Heart right ventricle (tissue), 16 donors: ENCODE measurements around the gene ANKRD17. TPM values are rescaled to one million over a fixed set of nuclear protein-coding genes. Genes with fewer than 3 reads are reported as not detected.
A peak's percentile ranks its signal among the peaks of the same experiment; 100 is the strongest.

ENCODE experiments used
- ATAC-seq, 8 donors: fragments of 200-7000 bp; cut with Tn5 transposase; one replicate each; pipeline ENCODE4 v1.9.1; 2020; ENCODE audit warnings: mild to moderate bottlenecking in 8 of 8, moderate library complexity in 8 of 8, moderate number of reproducible peaks in 1 of 8
- DNase-seq, 2 donors: peaks; one replicate each; pipeline ENCODE4 v3.0.0-alpha.2; 2020
- H3K27ac ChIP-seq, 10 donors: fragments of 200-600 bp; sonication (generic) in 2 of 10; one replicate each; pipeline versions ENCODE4 v1.5.0 to v1.8.0; 2020 to 2022; ENCODE audit warnings: mild to moderate bottlenecking in 3 of 10
- H3K27me3 ChIP-seq, 7 donors: fragments of 200-600 bp; one replicate each; pipeline ENCODE4 v1.8.0; 2021 to 2022; ENCODE audit warnings: mild to moderate bottlenecking in 2 of 7
- H3K36me3 ChIP-seq, 9 donors: fragments of 200-600 bp; sonication (generic) in 1 of 9; one replicate each; pipeline versions ENCODE4 v1.5.0 to v1.8.0; 2020 to 2022; ENCODE audit warnings: mild to moderate bottlenecking in 2 of 9
- H3K4me1 ChIP-seq, 9 donors: fragments of 200-600 bp; sonication (generic) in 1 of 9; one replicate each; pipeline versions ENCODE4 v1.5.0 to v1.8.0; 2020 to 2022; ENCODE audit warnings: mild to moderate bottlenecking in 4 of 9
- H3K4me3 ChIP-seq, 10 donors: fragments of 200-600 bp; sonication (generic) in 2 of 10; one replicate each; pipeline versions ENCODE4 v1.5.0 to v1.8.0; 2020 to 2022; ENCODE audit warnings: mild to moderate bottlenecking in 7 of 10, moderate library complexity in 2 of 10
- H3K9me3 ChIP-seq, 11 donors: fragments of 200-600 bp in 10 of 11; sonication (generic) in 2 of 11; one replicate each; pipeline versions ENCODE4 v1.5.0 to v1.8.0; 2013 to 2022; ENCODE audit warnings: mild to moderate bottlenecking in 2 of 11, control low read depth in 1 of 11, moderate library complexity in 1 of 11
- CTCF ChIP-seq, 9 donors: fragments of 200-600 bp; sonication (generic) in 2 of 9; IDR thresholded peaks; one replicate each; pipeline versions ENCODE4 v1.5.0 to v1.8.0; 2021 to 2022; ENCODE audit warnings: antibody characterized with exemption in 9 of 9, mild to moderate bottlenecking in 5 of 9, moderate library complexity in 1 of 9
- WGBS, 2 donors: extraction: QIAGEN DNeasy Blood & Tissue Kit; methylation state at CpG; one replicate each; pipeline ENCODE4 v1.1.7; 2013; ENCODE audit warnings: inconsistent platforms in 1 of 2; 5-methylcytosine and 5-hydroxymethylcytosine counted together
- intact Hi-C, 10 donors: fragments of 100-400 bp; cut with DNase I; formaldehyde crosslinking; loops; one replicate each; pipeline versions ENCODE4 v1.11.1 to v1.14.2; 2022
- polyA plus RNA-seq, 2 donors: library from polyadenylated mRNA; stranded (reverse); fragments of 200-250 nt; gene quantifications; one replicate each; pipeline ENCODE4 v1.2.3, GENCODE V29; 2013
- total RNA-seq, 10 donors: library from RNA; stranded (reverse); fragmentation: NEBNext Ultra II Directional in 3 of 10; extraction: Animal tissue kit (Norgen Biotek cat#: 25700) in 3 of 10; gene quantifications; one replicate each; pipeline versions ENCODE4 v1.2.1 to v1.2.4, GENCODE V29; 2021 to 2023
- donor health status: Arrhythmogenic right ventricular cardiomyopathy.
- donor health status: ischemic (EF 13 %, LVEDD 7.1; RV severe dilation, severe dysfunction).
- donor health status: healthy with polysubstance abuse.
- donor health status: DM: no; HTN: yes; CAD: no.
- donor health status: DM: no; HTN: no; CAD: no.
- donor health status: ischemic (EF 25% LVEDD 6.9; RV normal size, moderate dysfunction).
- donor health status: ischemic (EF 25% LVEDD 5.7; RV mildly dilated, moderate dysfunction).
- donor health status: healthy.
- donor health status: DM: yes; HTN: yes; CAD: no.
- donor health status: Ischemic cardiomyopathy.
- donor health status: ischemic (EF 35%, LVEDD 5.7; RV mildly dilated, moderate dysfunction).
- donor health status: nonischemic (EF 11% LVEDD 7.7; RV severe dilation, severe dysfunction).
- donor health status: DM: yes; HTN: yes; CAD: no.
- donor health status: PGD.
- donor health status: ischemic (EF 29% LVEDD 5.4; RV normal size, mild dysfunction).
- donor health status: nonischemic (EF 23%, LVEDD 6.1; RV moderate dilation, normal function).

The ANKRD17 gene
- total and polyA plus RNA-seq, 12 donors = 13.5 to 71.7 (median 60.4) TPM

- Histone ChIP-seq H3K9me3 (peaks cover 0 to 4% (median 0%) of the 10 kb centered on the region in 11 donors), H3K4me3 (no peak overlapping the region), H3K27ac (peak overlapping the region in 1 of 10 donors; percentile 12), H3K36me3 (no peaks in the 10 kb centered on the region), H3K27me3 (no peaks in the 10 kb centered on the region), H3K4me1 (peaks cover 0 to 51% (median 42%) of the 10 kb centered on the region in 9 donors)
- no peak for TF ChIP-seq CTCF (IDR thresholded peaks at IDR 0.05)
- intact Hi-C loops = loop anchor here in 3 of 10 donors (5.0 kb wide), 1 partner anchor 32 kb away; the partner anchor contains the start of gene ANKRD17 (in 3 of the 3)
- ATAC-seq = no peak
- no peak for DNase-seq
- 80 to 81% methylated on average over 3 of the region's 3 CpGs for WGBS, 2 donors
Measured at GRCh38 chr4:73224886-73225285, 33.7 kb downstream of the ANKRD17 start.

- ATAC-seq = peak in 4 of 8 donors; percentile 15 to 24 (median 17)
- H3K4me3 ChIP-seq = peak overlapping the region in 9 of 10 donors; percentile 41 to 68 (median 59)
- peak overlapping the region in 9 of 10 donors; percentile 65 to 89 (median 85) for H3K27ac ChIP-seq
- H3K9me3 ChIP-seq = no peaks in the 10 kb centered on the region
- no peaks in the 10 kb centered on the region for H3K36me3 ChIP-seq
- WGBS, 2 donors = 11 to 12% methylated on average over 3 of the region's 3 CpGs
- DNase-seq = no peak
- TF ChIP-seq CTCF (IDR thresholded peaks at IDR 0.05) = no peak
- H3K4me1 ChIP-seq = peaks cover 0 to 57% (median 47%) of the 10 kb centered on the region in 9 donors
- intact Hi-C loops = loop anchor here in 3 of 10 donors (5.0 kb wide), 1 partner anchor 34 kb away; the partner anchor contains the start of gene ANKRD17 (in 3 of the 3)
- no peaks in the 10 kb centered on the region for H3K27me3 ChIP-seq
Measured at GRCh38 chr4:73223258-73223650, 35.3 kb downstream of the ANKRD17 start.

GRCh38 chr4:73222466-73223257, 35.9 kb downstream of the ANKRD17 start:
- Histone ChIP-seq H3K9me3 (no peaks in the 10 kb centered on the region), H3K4me3 (peak overlapping the region; percentile 41 to 68 (median 57)), H3K27ac (peak overlapping the region; percentile 40 to 89 (median 82)), H3K27me3 (no peaks in the 10 kb centered on the region), H3K4me1 (peaks cover 0 to 57% (median 47%) of the 10 kb centered on the region in 9 donors), H3K36me3 (no peaks in the 10 kb centered on the region)
- WGBS, 2 donors = 0 to 2% methylated on average over 6 of the region's 6 CpGs
- DNase-seq (peak in 1 of 2 donors; percentile 87), ATAC-seq (peak; percentile 98 to 100 (median 100))
- intact Hi-C loops = loop anchor here in 3 of 10 donors (5.0 kb wide), 1 partner anchor 35 kb away; the partner anchor contains the start of gene ANKRD17 (in 3 of the 3)
- TF ChIP-seq CTCF (IDR thresholded peaks at IDR 0.05) = no peak

- H3K4me3 ChIP-seq = peak overlapping the region in 8 of 10 donors; percentile 50 to 68 (median 59)
- peak overlapping the region in 7 of 10 donors; percentile 65 to 89 (median 88) for H3K27ac ChIP-seq
- DNase-seq (no peak), ATAC-seq (no peak)
- WGBS, 2 donors = 77 to 89% methylated on average over 2 of the region's 2 CpGs
- no peaks in the 10 kb centered on the region for H3K36me3 ChIP-seq
- no peaks in the 10 kb centered on the region for H3K27me3 ChIP-seq
- intact Hi-C loops = loop anchor here in 3 of 10 donors (5.0 kb wide), 1 partner anchor 36 kb away; the partner anchor contains the start of gene ANKRD17 (in 3 of the 3)
- H3K9me3 ChIP-seq = no peaks in the 10 kb centered on the region
- TF ChIP-seq CTCF (IDR thresholded peaks at IDR 0.05) = no peak
- H3K4me1 ChIP-seq = peaks cover 0 to 62% (median 47%) of the 10 kb centered on the region in 9 donors
Measured at GRCh38 chr4:73221734-73222133, 36.9 kb downstream of the ANKRD17 start.
